Measurements from ENCODE around the gene SLC25A44. TPM values are rescaled to one million over a fixed set of nuclear protein-coding genes. Genes with fewer than 3 reads are reported as not detected.

Gene SLC25A44
- total RNA-seq, 1 experiment from 2014 or later = 33.0 TPM

DNA sequence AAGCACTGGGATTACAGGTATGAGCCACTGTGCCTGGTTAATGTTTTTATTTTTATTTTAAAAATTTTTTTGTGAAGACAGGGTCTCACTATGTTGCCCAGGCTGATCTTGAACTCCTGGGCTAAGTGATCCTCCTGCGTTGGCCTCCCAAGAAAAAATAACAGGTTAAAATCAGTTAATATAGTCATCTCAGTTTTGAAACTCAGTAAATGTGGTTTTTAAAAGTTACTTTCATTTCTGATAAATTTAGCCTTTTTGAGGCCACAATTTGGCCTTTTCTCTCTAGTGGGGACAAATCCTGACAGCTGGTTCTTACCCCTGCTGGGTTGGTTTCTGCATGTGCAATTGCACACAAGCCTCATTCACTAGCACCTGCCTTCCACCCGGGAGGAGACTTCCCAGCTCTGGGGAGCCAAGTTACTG lies 32.2 kb downstream of the SLC25A44 start:
- intact Hi-C loops (cut with micrococcal nuclease; ENCODE audit: unreplicated experiment) (loop anchor here (5.0 kb wide), 1 partner anchor 231 kb away; no protein-coding TSS in a partner anchor), in situ Hi-C loops (cut with HindIII; ENCODE audit: low pct_unique_long_range_greater_than_20kb, low sequenced_read_pairs) (no loop called here)
- no peak for TF ChIP-seq SIN3A (IDR thresholded peaks at IDR 0.05; ENCODE audit: borderline replicate concordance, insufficient read depth, low read depth, low read length)
- TF ChIP-seq, protein P1, sequence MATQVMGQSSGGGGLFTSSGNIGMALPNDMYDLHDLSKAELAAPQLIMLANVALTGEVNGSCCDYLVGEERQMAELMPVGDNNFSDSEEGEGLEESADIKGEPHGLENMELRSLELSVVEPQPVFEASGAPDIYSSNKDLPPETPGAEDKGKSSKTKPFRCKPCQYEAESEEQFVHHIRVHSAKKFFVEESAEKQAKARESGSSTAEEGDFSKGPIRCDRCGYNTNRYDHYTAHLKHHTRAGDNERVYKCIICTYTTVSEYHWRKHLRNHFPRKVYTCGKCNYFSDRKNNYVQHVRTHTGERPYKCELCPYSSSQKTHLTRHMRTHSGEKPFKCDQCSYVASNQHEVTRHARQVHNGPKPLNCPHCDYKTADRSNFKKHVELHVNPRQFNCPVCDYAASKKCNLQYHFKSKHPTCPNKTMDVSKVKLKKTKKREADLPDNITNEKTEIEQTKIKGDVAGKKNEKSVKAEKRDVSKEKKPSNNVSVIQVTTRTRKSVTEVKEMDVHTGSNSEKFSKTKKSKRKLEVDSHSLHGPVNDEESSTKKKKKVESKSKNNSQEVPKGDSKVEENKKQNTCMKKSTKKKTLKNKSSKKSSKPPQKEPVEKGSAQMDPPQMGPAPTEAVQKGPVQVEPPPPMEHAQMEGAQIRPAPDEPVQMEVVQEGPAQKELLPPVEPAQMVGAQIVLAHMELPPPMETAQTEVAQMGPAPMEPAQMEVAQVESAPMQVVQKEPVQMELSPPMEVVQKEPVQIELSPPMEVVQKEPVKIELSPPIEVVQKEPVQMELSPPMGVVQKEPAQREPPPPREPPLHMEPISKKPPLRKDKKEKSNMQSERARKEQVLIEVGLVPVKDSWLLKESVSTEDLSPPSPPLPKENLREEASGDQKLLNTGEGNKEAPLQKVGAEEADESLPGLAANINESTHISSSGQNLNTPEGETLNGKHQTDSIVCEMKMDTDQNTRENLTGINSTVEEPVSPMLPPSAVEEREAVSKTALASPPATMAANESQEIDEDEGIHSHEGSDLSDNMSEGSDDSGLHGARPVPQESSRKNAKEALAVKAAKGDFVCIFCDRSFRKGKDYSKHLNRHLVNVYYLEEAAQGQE (IDR thresholded peaks at IDR 0.05; ENCODE audit: insufficient read depth in 1 of 2, low read depth in 2 of 2, low read length in 1 of 2) = no peak
- TF ChIP-seq CTCF (IDR thresholded peaks at IDR 0.05) = no peak
- TF ChIP-seq TCF7L2 (IDR thresholded peaks at IDR 0.05; ENCODE audit: low read depth, low read length) = no peak
- no peak for TF ChIP-seq POLR2AphosphoS5 (IDR thresholded peaks at IDR 0.05; ENCODE audit: low read depth, low read length)
- Histone ChIP-seq H3K9me3 (ENCODE audit: control insufficient read depth, insufficient read depth, low read depth, low read length) (no peaks in the 10 kb centered on the region), H3K36me3 (ENCODE audit: control insufficient read depth, insufficient read depth, low read length) (peaks cover 2% of the 10 kb centered on the region; the same call in 1 of the 2 replicates), H3K4me3 (ENCODE audit: low read depth in 2 of 2, low read length in 2 of 2) (no peak overlapping the region), H3K27ac (ENCODE audit: low read length) (no peak overlapping the region), H3K4me1 (ENCODE audit: control insufficient read depth, insufficient read depth, low read length) (peaks cover 6% of the 10 kb centered on the region; the same call in 1 of the 2 replicates), H3K27me3 (ENCODE audit: control insufficient read depth, insufficient read depth, low read length) (no peaks in the 10 kb centered on the region)
- POLR2A ChIA-PET = no interaction called here
- DNase-seq (ENCODE audit: low read depth, low spot score) (no peak), ATAC-seq (no peak)
- CTCF ChIA-PET = interaction anchor here (1.7 to 2.3 kb wide), 2 partner anchors 81 to 85 kb away, joined by 20 to 21 read pairs; no protein-coding TSS in a partner anchor
- BruUV-seq (replicated peaks) = no TSS peak

GRCh38 chr1:156226782-156227181 lies 32.9 kb downstream of the SLC25A44 start:
- in situ Hi-C loops (cut with HindIII; ENCODE audit: low pct_unique_long_range_greater_than_20kb, low sequenced_read_pairs) = no loop called here
- TSS peak; percentile 17 for BruUV-seq (replicated peaks)
- Histone ChIP-seq H3K4me1 (ENCODE audit: control insufficient read depth, insufficient read depth, low read length) (peaks cover 6% of the 10 kb centered on the region; the same call in 1 of the 2 replicates), H3K9me3 (ENCODE audit: control insufficient read depth, insufficient read depth, low read depth, low read length) (no peaks in the 10 kb centered on the region), H3K27ac (ENCODE audit: low read length) (no peak overlapping the region), H3K27me3 (ENCODE audit: control insufficient read depth, insufficient read depth, low read length) (no peaks in the 10 kb centered on the region), H3K36me3 (ENCODE audit: control insufficient read depth, insufficient read depth, low read length) (peaks cover 2% of the 10 kb centered on the region; the same call in 1 of the 2 replicates), H3K4me3 (ENCODE audit: low read depth in 2 of 2, low read length in 2 of 2) (no peak overlapping the region)
- no peak for TF ChIP-seq SIN3A (IDR thresholded peaks at IDR 0.05; ENCODE audit: borderline replicate concordance, insufficient read depth, low read depth, low read length)
- no peak for TF ChIP-seq POLR2AphosphoS5 (IDR thresholded peaks at IDR 0.05; ENCODE audit: low read depth, low read length)
- TF ChIP-seq, protein P1 (IDR thresholded peaks at IDR 0.05; ENCODE audit: insufficient read depth in 1 of 2, low read depth in 2 of 2, low read length in 1 of 2) = no peak
- no peak for TF ChIP-seq TCF7L2 (IDR thresholded peaks at IDR 0.05; ENCODE audit: low read depth, low read length)
- no peak for TF ChIP-seq CTCF (IDR thresholded peaks at IDR 0.05)
- intact Hi-C loops (cut with micrococcal nuclease; ENCODE audit: unreplicated experiment) = loop anchor here (5.0 kb wide), 1 partner anchor 231 kb away; no protein-coding TSS in a partner anchor
- ChIA-PET POLR2A (no interaction called here), CTCF (interaction anchor here (2.3 kb wide), 1 partner anchor 81 kb away, joined by 21 read pairs; no protein-coding TSS in a partner anchor)
- DNase-seq (ENCODE audit: low read depth, low spot score) = no peak
- ATAC-seq = no peak
